ENCODE data around the gene ABLIM2.

ABLIM2 gene

GRCh38 chr4:8022767-8023695 is 135.6 kb downstream of the ABLIM2 start:
- Histone ChIP-seq H3K79me2 (ENCODE audit: control insufficient read depth, insufficient read depth, low read length, unreplicated experiment) (no peaks in the 10 kb centered on the region), H3K27ac (ENCODE audit: low read depth, low read length) (no peak overlapping the region), H2AFZ (ENCODE audit: low read length, unreplicated experiment) (no peak overlapping the region), H3K36me3 (ENCODE audit: insufficient read depth, low read length) (no peaks in the 10 kb centered on the region), H3K27me3 (ENCODE audit: insufficient read depth, low read length) (peaks cover 43% of the 10 kb centered on the region), H3K4me1 (ENCODE audit: control insufficient read depth, insufficient read depth, low read length, unreplicated experiment) (no peaks in the 10 kb centered on the region), H3K4me3 (ENCODE audit: low read depth, low read length) (no peak overlapping the region)

- no peak overlapping the region for H2AFZ ChIP-seq (ENCODE audit: low read length, unreplicated experiment)
- H3K36me3 ChIP-seq (ENCODE audit: insufficient read depth, low read length): no peaks in the 10 kb centered on the region
Observed at GRCh38 chr4:8021796-8022195, 136.8 kb downstream of the ABLIM2 start.

GRCh38 chr4:8019396-8020365 is 138.9 kb downstream of the ABLIM2 start:
- peaks cover 66% of the 10 kb centered on the region for H3K27me3 ChIP-seq (ENCODE audit: insufficient read depth, low read length)
- no peak overlapping the region for H2AFZ ChIP-seq (ENCODE audit: low read length, unreplicated experiment)
- no peaks in the 10 kb centered on the region for H3K36me3 ChIP-seq (ENCODE audit: insufficient read depth, low read length)

More at GRCh38 chr4:8021796-8022195, 136.8 kb downstream of the ABLIM2 start:
- Histone ChIP-seq H3K79me2 (ENCODE audit: control insufficient read depth, insufficient read depth, low read length, unreplicated experiment) (no peaks in the 10 kb centered on the region), H3K4me1 (ENCODE audit: control insufficient read depth, insufficient read depth, low read length, unreplicated experiment) (no peaks in the 10 kb centered on the region), H3K27ac (ENCODE audit: low read depth, low read length) (no peak overlapping the region), H3K27me3 (ENCODE audit: insufficient read depth, low read length) (peaks cover 53% of the 10 kb centered on the region), H3K4me3 (ENCODE audit: low read depth, low read length) (no peak overlapping the region)

GRCh38 chr4:8016527-8016926 is 142.1 kb downstream of the ABLIM2 start:
- Histone ChIP-seq H3K4me3 (ENCODE audit: low read depth, low read length) (no peak overlapping the region), H2AFZ (ENCODE audit: low read length, unreplicated experiment) (no peak overlapping the region), H3K27me3 (ENCODE audit: insufficient read depth, low read length) (peaks cover 72% of the 10 kb centered on the region), H3K27ac (ENCODE audit: low read depth, low read length) (no peak overlapping the region), H3K36me3 (ENCODE audit: insufficient read depth, low read length) (no peaks in the 10 kb centered on the region), H3K79me2 (ENCODE audit: control insufficient read depth, insufficient read depth, low read length, unreplicated experiment) (no peaks in the 10 kb centered on the region), H3K4me1 (ENCODE audit: control insufficient read depth, insufficient read depth, low read length, unreplicated experiment) (no peaks in the 10 kb centered on the region)

More at GRCh38 chr4:8019396-8020365, 138.9 kb downstream of the ABLIM2 start:
- H3K27ac ChIP-seq (ENCODE audit: low read depth, low read length): no peak overlapping the region
- no peaks in the 10 kb centered on the region for H3K4me1 ChIP-seq (ENCODE audit: control insufficient read depth, insufficient read depth, low read length, unreplicated experiment)
- H3K4me3 ChIP-seq (ENCODE audit: low read depth, low read length): no peak overlapping the region
- H3K79me2 ChIP-seq (ENCODE audit: control insufficient read depth, insufficient read depth, low read length, unreplicated experiment): no peaks in the 10 kb centered on the region

- H3K4me1 ChIP-seq (ENCODE audit: control insufficient read depth, insufficient read depth, low read length, unreplicated experiment): no peaks in the 10 kb centered on the region
- H3K79me2 ChIP-seq (ENCODE audit: control insufficient read depth, insufficient read depth, low read length, unreplicated experiment): no peaks in the 10 kb centered on the region
- H2AFZ ChIP-seq (ENCODE audit: low read length, unreplicated experiment): no peak overlapping the region
- no peak overlapping the region for H3K27ac ChIP-seq (ENCODE audit: low read depth, low read length)
- H3K4me3 ChIP-seq (ENCODE audit: low read depth, low read length): peak overlapping the region; percentile 74
- H3K27me3 ChIP-seq (ENCODE audit: insufficient read depth, low read length): peaks cover 74% of the 10 kb centered on the region
- no peaks in the 10 kb centered on the region for H3K36me3 ChIP-seq (ENCODE audit: insufficient read depth, low read length)
Observed at GRCh38 chr4:8015512-8015911, 143.1 kb downstream of the ABLIM2 start.

GRCh38 chr4:8013976-8014726 is 144.5 kb downstream of the ABLIM2 start:
- Histone ChIP-seq H3K4me1 (ENCODE audit: control insufficient read depth, insufficient read depth, low read length, unreplicated experiment) (no peaks in the 10 kb centered on the region), H3K27me3 (ENCODE audit: insufficient read depth, low read length) (peaks cover 71% of the 10 kb centered on the region), H3K27ac (ENCODE audit: low read depth, low read length) (no peak overlapping the region), H3K36me3 (ENCODE audit: insufficient read depth, low read length) (no peaks in the 10 kb centered on the region), H2AFZ (ENCODE audit: low read length, unreplicated experiment) (no peak overlapping the region), H3K4me3 (ENCODE audit: low read depth, low read length) (no peak overlapping the region), H3K79me2 (ENCODE audit: control insufficient read depth, insufficient read depth, low read length, unreplicated experiment) (no peaks in the 10 kb centered on the region)

- Histone ChIP-seq H3K4me3 (ENCODE audit: low read depth, low read length) (no peak overlapping the region), H3K27ac (ENCODE audit: low read depth, low read length) (no peak overlapping the region), H2AFZ (ENCODE audit: low read length, unreplicated experiment) (no peak overlapping the region), H3K4me1 (ENCODE audit: control insufficient read depth, insufficient read depth, low read length, unreplicated experiment) (no peaks in the 10 kb centered on the region), H3K27me3 (ENCODE audit: insufficient read depth, low read length) (peaks cover 57% of the 10 kb centered on the region), H3K36me3 (ENCODE audit: insufficient read depth, low read length) (no peaks in the 10 kb centered on the region), H3K79me2 (ENCODE audit: control insufficient read depth, insufficient read depth, low read length, unreplicated experiment) (no peaks in the 10 kb centered on the region)
Observed at GRCh38 chr4:8012517-8012916, 146.1 kb downstream of the ABLIM2 start.

- peaks cover 52% of the 10 kb centered on the region for H3K27me3 ChIP-seq (ENCODE audit: insufficient read depth, low read length)
- H3K79me2 ChIP-seq (ENCODE audit: control insufficient read depth, insufficient read depth, low read length, unreplicated experiment): no peaks in the 10 kb centered on the region
- no peaks in the 10 kb centered on the region for H3K36me3 ChIP-seq (ENCODE audit: insufficient read depth, low read length)
- H3K4me3 ChIP-seq (ENCODE audit: low read depth, low read length): no peak overlapping the region
- H3K27ac ChIP-seq (ENCODE audit: low read depth, low read length): no peak overlapping the region
- no peaks in the 10 kb centered on the region for H3K4me1 ChIP-seq (ENCODE audit: control insufficient read depth, insufficient read depth, low read length, unreplicated experiment)
- no peak overlapping the region for H2AFZ ChIP-seq (ENCODE audit: low read length, unreplicated experiment)
Observed at GRCh38 chr4:8010618-8011017, 148.0 kb downstream of the ABLIM2 start.

- H3K79me2 ChIP-seq (ENCODE audit: control insufficient read depth, insufficient read depth, low read length, unreplicated experiment): no peaks in the 10 kb centered on the region
- no peak overlapping the region for H2AFZ ChIP-seq (ENCODE audit: low read length, unreplicated experiment)
- H3K27ac ChIP-seq (ENCODE audit: low read depth, low read length): no peak overlapping the region
- no peaks in the 10 kb centered on the region for H3K4me1 ChIP-seq (ENCODE audit: control insufficient read depth, insufficient read depth, low read length, unreplicated experiment)
- H3K36me3 ChIP-seq (ENCODE audit: insufficient read depth, low read length): no peaks in the 10 kb centered on the region
- no peak overlapping the region for H3K4me3 ChIP-seq (ENCODE audit: low read depth, low read length)
- H3K27me3 ChIP-seq (ENCODE audit: insufficient read depth, low read length): peaks cover 50% of the 10 kb centered on the region
Observed at GRCh38 chr4:8009710-8010511, 148.7 kb downstream of the ABLIM2 start.

Measured in ACC112 (cell line).